ENCODE data around the gene ALDH1B1. TPM values are rescaled to one million over a fixed set of nuclear protein-coding genes. Genes with fewer than 3 reads are reported as not detected.

Gene ALDH1B1
- total and polyA plus RNA-seq, 2 of the 13 experiments (the other 11 are each of a cell fraction or from before 2014, with no cell fraction given), result 45.1 to 125 TPM

- H3K36me3 ChIP-seq (replicated peaks in 1 of 2; ENCODE audit: control insufficient read depth in 1 of 2, insufficient read depth in 2 of 2, low read length in 2 of 2), result no peaks in the 10 kb centered on the region
- peaks cover 11% of the 10 kb centered on the region; the same call in 1 of the 2 replicates for H3K4me1 ChIP-seq (ENCODE audit: insufficient read depth, low read length)
- in situ Hi-C loops (cut with HindIII; ENCODE audit: extremely low pct_ligation_motif_present, low pct_unique_long_range_greater_than_20kb), result no loop called here
- H3K4me3 ChIP-seq (replicated peaks in 1 of 3; ENCODE audit: insufficient read depth in 1 of 3, low read depth in 2 of 3, low read length in 3 of 3), result no peak overlapping the region
- FAIRE-seq (no peak), ATAC-seq (peak; percentile 77), DNase-seq (ENCODE audit: low spot score) (peak; percentile 38)
- POLR2A ChIA-PET, result no interaction called here
- CTCF ChIA-PET (ENCODE audit: low intra/inter-chr PET ratio, low total read pairs), result interaction anchor here (1.0 kb wide), 1 partner anchor 225 kb away, joined by 3 read pairs; no protein-coding TSS in a partner anchor
- WGBS (ENCODE audit: low lambda C conversion rate), result 61% methylated on average over 7 of the region's 8 CpGs
- no peaks in the 10 kb centered on the region for H3K9me3 ChIP-seq (ENCODE audit: low read length)
- no peak overlapping the region for H3K9ac ChIP-seq (ENCODE audit: insufficient read depth, low read depth, low read length)
- no peak overlapping the region for H3K27ac ChIP-seq (ENCODE audit: extremely low read length, insufficient read depth, low read length)
- no peak overlapping the region for H3K4me2 ChIP-seq (ENCODE audit: low read depth, low read length)
- peaks cover 6 to 46% of the 10 kb centered on the region in 2 experiments for H3K27me3 ChIP-seq (ENCODE audit: control insufficient read depth in 1 of 2, insufficient read depth in 2 of 2, low read length in 2 of 2)
- H3K79me2 ChIP-seq (ENCODE audit: insufficient read depth, low read length), result no peaks in the 10 kb centered on the region
- no TSS peak for BruUV-seq (replicated peaks)
- H4K20me1 ChIP-seq (ENCODE audit: insufficient read depth, low read length), result no peaks in the 10 kb centered on the region
- no peak overlapping the region for H2AFZ ChIP-seq (ENCODE audit: low read length)
- intact Hi-C loops (cut with micrococcal nuclease; ENCODE audit: unreplicated experiment), result loop anchor here (5.0 kb wide), 1 partner anchor 255 kb away; no protein-coding TSS in a partner anchor
- TF ChIP-seq ZNF232 (CRISPR knock-in tag; IDR thresholded peaks at IDR 0.05; ENCODE audit: borderline replicate concordance) (no peak), HOXA5 (CRISPR knock-in tag; IDR thresholded peaks at IDR 0.05) (no peak), STAG1 (CRISPR knock-in tag; IDR thresholded peaks at IDR 0.05) (peak; percentile 58), ZNF629 (CRISPR knock-in tag; conservative IDR thresholded peaks at IDR 0.05) (peak; percentile 82), JUN (CRISPR knock-in tag; IDR thresholded peaks at IDR 0.05) (no peak), ZNF724P (CRISPR knock-in tag; IDR thresholded peaks at IDR 0.05; ENCODE audit: borderline replicate concordance) (no peak), PITX1 (CRISPR knock-in tag; IDR thresholded peaks at IDR 0.05) (no peak), ZNF652 (CRISPR knock-in tag; IDR thresholded peaks at IDR 0.05; ENCODE audit: borderline replicate concordance, low read depth) (peak; percentile 64; the same call in 1 of the 2 replicates), ETV6 (CRISPR knock-in tag; conservative IDR thresholded peaks at IDR 0.05) (no peak), CREBL2 (CRISPR knock-in tag; IDR thresholded peaks at IDR 0.05; ENCODE audit: borderline replicate concordance) (no peak), CTCF (CRISPR knock-in tag; IDR thresholded peaks at IDR 0.05) (peak; percentile 79), HOXA7 (CRISPR knock-in tag; IDR thresholded peaks at IDR 0.05) (no peak), SMC3 (IDR thresholded peaks at IDR 0.05; ENCODE audit: low read length) (peak; percentile 51), SCMH1 (CRISPR knock-in tag; IDR thresholded peaks at IDR 0.05; ENCODE audit: borderline replicate concordance) (no peak), REL (CRISPR knock-in tag; conservative IDR thresholded peaks at IDR 0.05) (no peak), RXRB (CRISPR knock-in tag; IDR thresholded peaks at IDR 0.05; ENCODE audit: borderline replicate concordance) (no peak), ZNF772 (CRISPR knock-in tag; IDR thresholded peaks at IDR 0.05) (no peak), KDM5A (IDR thresholded peaks at IDR 0.05; ENCODE audit: borderline replicate concordance, low read length) (no peak), ZBTB44 (CRISPR knock-in tag; IDR thresholded peaks at IDR 0.05) (no peak)
Measured at GRCh38 chr9:38417003-38417945, 24.8 kb downstream of the ALDH1B1 start.

Measured in HepG2 (cell line).